HepG2 (cell line): Measurements from ENCODE around the gene FOSB. TPM values are rescaled to one million over a fixed set of nuclear protein-coding genes. Genes with fewer than 3 reads are reported as not detected.

Source experiments
- FLYWCH1 ChIP-seq: sonication (generic); formaldehyde crosslinking; IDR thresholded peaks from 2 replicates; pipeline ENCODE4 v1.8.1; 2023; ENCODE audit warnings: mild to moderate bottlenecking, missing genetic modification reagents
- GABPB1 ChIP-seq: IDR thresholded peaks from 2 replicates; pipeline ENCODE4 v1.6.1; 2016; ENCODE audit warnings: mild to moderate bottlenecking, missing genetic modification reagents, moderate library complexity, missing compliant biosample characterization
- GPN1 ChIP-seq: sonication (generic); formaldehyde crosslinking; IDR thresholded peaks from 2 replicates; pipeline ENCODE4 v1.5.1; 2020; ENCODE audit warnings: missing genetic modification reagents, borderline replicate concordance
- KLF16 ChIP-seq, 2 experiments: sonication (generic) in 1 of 2; formaldehyde crosslinking in 1 of 2; IDR thresholded peaks; 2 replicates each; pipeline versions ENCODE4 v1.6.1 to v1.8.0; 2016 to 2023; ENCODE audit warnings: missing genetic modification reagents in 2 of 2, missing compliant biosample characterization in 1 of 2
- PHF5A ChIP-seq: IDR thresholded peaks from one replicate; pipeline ENCODE4 v1.6.1; 2018; ENCODE audit warnings: low read depth, missing genetic modification reagents; ENCODE audit not compliant: unreplicated experiment
- YEATS2 ChIP-seq: sonication (generic); formaldehyde crosslinking; IDR thresholded peaks from 2 replicates; pipeline ENCODE4 v1.4.0; 2020; ENCODE audit warnings: missing genetic modification reagents, borderline replicate concordance
- ZBTB21 ChIP-seq: sonication (generic); formaldehyde crosslinking; IDR thresholded peaks from 2 replicates; pipeline ENCODE4 v1.4.0; 2020; ENCODE audit warnings: missing genetic modification reagents
- ZNF383 ChIP-seq: sonication (generic); formaldehyde crosslinking; IDR thresholded peaks from 2 replicates; pipeline ENCODE4 v1.4.0; 2020; ENCODE audit warnings: missing genetic modification reagents, mild to moderate bottlenecking, borderline replicate concordance
- ZNF614 ChIP-seq: IDR thresholded peaks from 2 replicates; pipeline ENCODE4 v1.6.1; 2018; ENCODE audit warnings: missing biosample characterization, missing genetic modification reagents, inconsistent platforms, borderline replicate concordance
- ZNF644 ChIP-seq: IDR thresholded peaks from 2 replicates; pipeline ENCODE4 v1.6.1; 2016; ENCODE audit warnings: low read depth
- ZNF850 ChIP-seq: sonication (generic); formaldehyde crosslinking; conservative IDR thresholded peaks from 2 replicates; pipeline ENCODE4 v1.9.0; 2021; ENCODE audit warnings: mild to moderate bottlenecking, missing genetic modification reagents
- ZNF879 ChIP-seq: sonication (generic); formaldehyde crosslinking; IDR thresholded peaks from 2 replicates; pipeline ENCODE4 v1.8.1; 2023; ENCODE audit warnings: missing genetic modification reagents
- polyA plus RNA-seq, 8 experiments: library from polyadenylated mRNA; depleted of rRNA in 3 of 8; stranded (reverse) in 7 of 8; unstranded in 1 of 8; fragments of >200 nt; fragmentation: Illumina TruSeq in 4 of 8; extraction: Trizol in 4 of 8; gene quantifications; 2 replicates each; pipeline versions ENCODE4 v1.2.1 to v1.2.3, GENCODE V29; 2011 to 2016; ENCODE audit warnings: low read depth in 4 of 8, missing spikeins in 1 of 8, mixed read lengths in 1 of 8; ENCODE audit not compliant: insufficient read depth in 1 of 8
- total RNA-seq, 5 experiments: library from RNA; depleted of rRNA; stranded (reverse); fragments of >200 nt; fragmentation: Illumina TruSeq; extraction: Trizol; gene quantifications; 2 replicates each; pipeline ENCODE4 v1.2.3, GENCODE V29; 2016; ENCODE audit warnings: low read depth in 1 of 5
- TF ChIP-seq, protein P1 (sequence below): IDR thresholded peaks from 2 replicates; pipeline ENCODE4 v1.6.1; 2016; ENCODE audit warnings: low read depth, borderline replicate concordance
- TF ChIP-seq, protein P2 (sequence below): sonication (generic); formaldehyde crosslinking; IDR thresholded peaks from 2 replicates; pipeline ENCODE4 v1.8.0; 2022; ENCODE audit warnings: missing genetic modification reagents, mild to moderate bottlenecking, borderline replicate concordance
- TF ChIP-seq, protein P3 (sequence below): sonication (generic); formaldehyde crosslinking; IDR thresholded peaks from 2 replicates; pipeline ENCODE4 v1.4.0; 2020; ENCODE audit warnings: mild to moderate bottlenecking, missing genetic modification reagents
- TF ChIP-seq, protein P4 (sequence below): sonication (generic); formaldehyde crosslinking; IDR thresholded peaks from 2 replicates; pipeline ENCODE4 v1.5.0; 2020; ENCODE audit warnings: missing genetic modification reagents
- TF ChIP-seq, protein P5 (sequence below): sonication (generic); formaldehyde crosslinking; IDR thresholded peaks from 2 replicates; pipeline ENCODE4 v1.4.0; 2020; ENCODE audit warnings: missing genetic modification reagents

Gene FOSB
- total and polyA plus RNA-seq, 2 of the 13 experiments (the other 11 are each of a cell fraction or from before 2014, with no cell fraction given): 2.8 to 6.0 TPM

DNA sequence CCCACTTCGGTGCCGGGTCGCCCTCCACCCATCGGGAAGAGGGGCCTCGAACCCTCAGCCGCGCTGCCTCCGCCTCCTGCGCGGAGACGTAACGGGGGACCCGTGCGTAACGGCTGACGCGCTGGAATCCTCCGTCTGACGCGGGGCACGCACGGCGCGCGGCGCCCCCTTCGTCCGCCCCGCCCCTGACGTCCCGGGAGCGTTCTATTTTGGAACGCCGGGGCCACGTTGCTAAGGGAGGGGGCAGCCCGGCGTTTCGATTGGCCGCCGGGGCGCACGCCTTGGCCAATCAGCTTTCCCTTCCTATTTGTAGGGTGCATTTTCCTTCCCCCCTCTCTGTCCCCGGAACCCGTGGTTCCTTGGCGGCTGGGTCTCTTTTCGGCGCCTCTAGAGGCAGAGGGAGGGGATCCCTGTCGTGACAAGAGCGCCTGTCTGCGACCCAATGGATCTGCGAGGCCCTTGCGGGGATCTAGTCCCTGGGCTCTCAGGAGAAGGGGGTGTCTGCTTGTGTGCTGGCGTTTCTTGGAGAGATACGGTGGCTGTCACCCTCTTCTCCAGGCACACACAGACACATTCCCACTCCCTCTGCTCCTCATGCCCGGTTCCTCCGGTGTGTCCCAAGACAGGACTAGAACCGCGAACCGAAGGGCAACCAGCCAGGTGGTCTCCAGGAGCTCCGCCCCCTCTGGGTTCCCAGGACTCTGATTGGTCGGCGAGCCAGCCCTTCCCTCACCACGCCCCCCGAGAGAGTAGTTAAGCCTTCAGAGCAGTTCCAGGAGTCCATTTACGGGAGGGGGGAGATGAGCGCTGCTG lies 1.5 kb downstream of the FOSB start (continued):
- TF ChIP-seq GABPB1 (CRISPR knock-in tag): peak; percentile 85; the same call in 1 of the 2 replicates
- TF ChIP-seq ZNF644: no peak
- peak in 1 of 2 experiments; percentile 77; a peak in 1 of 4 replicates for TF ChIP-seq KLF16 (CRISPR knock-in tag; IDR thresholded peaks at IDR 0.05)
- no peak for TF ChIP-seq FLYWCH1 (CRISPR knock-in tag)
- TF ChIP-seq, protein P1, sequence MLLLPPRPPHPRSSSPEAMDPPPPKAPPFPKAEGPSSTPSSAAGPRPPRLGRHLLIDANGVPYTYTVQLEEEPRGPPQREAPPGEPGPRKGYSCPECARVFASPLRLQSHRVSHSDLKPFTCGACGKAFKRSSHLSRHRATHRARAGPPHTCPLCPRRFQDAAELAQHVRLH (CRISPR knock-in tag): no peak
- TF ChIP-seq PHF5A (CRISPR knock-in tag): no peak
- no peak for TF ChIP-seq ZNF879 (CRISPR knock-in tag)
- TF ChIP-seq ZNF850 (CRISPR knock-in tag): no peak
- TF ChIP-seq YEATS2 (CRISPR knock-in tag): peak; percentile 91; the same call in 1 of the 2 replicates
- TF ChIP-seq, protein P2, sequence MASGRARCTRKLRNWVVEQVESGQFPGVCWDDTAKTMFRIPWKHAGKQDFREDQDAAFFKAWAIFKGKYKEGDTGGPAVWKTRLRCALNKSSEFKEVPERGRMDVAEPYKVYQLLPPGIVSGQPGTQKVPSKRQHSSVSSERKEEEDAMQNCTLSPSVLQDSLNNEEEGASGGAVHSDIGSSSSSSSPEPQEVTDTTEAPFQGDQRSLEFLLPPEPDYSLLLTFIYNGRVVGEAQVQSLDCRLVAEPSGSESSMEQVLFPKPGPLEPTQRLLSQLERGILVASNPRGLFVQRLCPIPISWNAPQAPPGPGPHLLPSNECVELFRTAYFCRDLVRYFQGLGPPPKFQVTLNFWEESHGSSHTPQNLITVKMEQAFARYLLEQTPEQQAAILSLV: 0 out of 2 replicates have a peak, but pooled peaks have one; percentile 17
- TF ChIP-seq ZNF383 (CRISPR knock-in tag): no peak
- no peak for TF ChIP-seq ZNF614 (CRISPR knock-in tag)
- TF ChIP-seq, protein P3, sequence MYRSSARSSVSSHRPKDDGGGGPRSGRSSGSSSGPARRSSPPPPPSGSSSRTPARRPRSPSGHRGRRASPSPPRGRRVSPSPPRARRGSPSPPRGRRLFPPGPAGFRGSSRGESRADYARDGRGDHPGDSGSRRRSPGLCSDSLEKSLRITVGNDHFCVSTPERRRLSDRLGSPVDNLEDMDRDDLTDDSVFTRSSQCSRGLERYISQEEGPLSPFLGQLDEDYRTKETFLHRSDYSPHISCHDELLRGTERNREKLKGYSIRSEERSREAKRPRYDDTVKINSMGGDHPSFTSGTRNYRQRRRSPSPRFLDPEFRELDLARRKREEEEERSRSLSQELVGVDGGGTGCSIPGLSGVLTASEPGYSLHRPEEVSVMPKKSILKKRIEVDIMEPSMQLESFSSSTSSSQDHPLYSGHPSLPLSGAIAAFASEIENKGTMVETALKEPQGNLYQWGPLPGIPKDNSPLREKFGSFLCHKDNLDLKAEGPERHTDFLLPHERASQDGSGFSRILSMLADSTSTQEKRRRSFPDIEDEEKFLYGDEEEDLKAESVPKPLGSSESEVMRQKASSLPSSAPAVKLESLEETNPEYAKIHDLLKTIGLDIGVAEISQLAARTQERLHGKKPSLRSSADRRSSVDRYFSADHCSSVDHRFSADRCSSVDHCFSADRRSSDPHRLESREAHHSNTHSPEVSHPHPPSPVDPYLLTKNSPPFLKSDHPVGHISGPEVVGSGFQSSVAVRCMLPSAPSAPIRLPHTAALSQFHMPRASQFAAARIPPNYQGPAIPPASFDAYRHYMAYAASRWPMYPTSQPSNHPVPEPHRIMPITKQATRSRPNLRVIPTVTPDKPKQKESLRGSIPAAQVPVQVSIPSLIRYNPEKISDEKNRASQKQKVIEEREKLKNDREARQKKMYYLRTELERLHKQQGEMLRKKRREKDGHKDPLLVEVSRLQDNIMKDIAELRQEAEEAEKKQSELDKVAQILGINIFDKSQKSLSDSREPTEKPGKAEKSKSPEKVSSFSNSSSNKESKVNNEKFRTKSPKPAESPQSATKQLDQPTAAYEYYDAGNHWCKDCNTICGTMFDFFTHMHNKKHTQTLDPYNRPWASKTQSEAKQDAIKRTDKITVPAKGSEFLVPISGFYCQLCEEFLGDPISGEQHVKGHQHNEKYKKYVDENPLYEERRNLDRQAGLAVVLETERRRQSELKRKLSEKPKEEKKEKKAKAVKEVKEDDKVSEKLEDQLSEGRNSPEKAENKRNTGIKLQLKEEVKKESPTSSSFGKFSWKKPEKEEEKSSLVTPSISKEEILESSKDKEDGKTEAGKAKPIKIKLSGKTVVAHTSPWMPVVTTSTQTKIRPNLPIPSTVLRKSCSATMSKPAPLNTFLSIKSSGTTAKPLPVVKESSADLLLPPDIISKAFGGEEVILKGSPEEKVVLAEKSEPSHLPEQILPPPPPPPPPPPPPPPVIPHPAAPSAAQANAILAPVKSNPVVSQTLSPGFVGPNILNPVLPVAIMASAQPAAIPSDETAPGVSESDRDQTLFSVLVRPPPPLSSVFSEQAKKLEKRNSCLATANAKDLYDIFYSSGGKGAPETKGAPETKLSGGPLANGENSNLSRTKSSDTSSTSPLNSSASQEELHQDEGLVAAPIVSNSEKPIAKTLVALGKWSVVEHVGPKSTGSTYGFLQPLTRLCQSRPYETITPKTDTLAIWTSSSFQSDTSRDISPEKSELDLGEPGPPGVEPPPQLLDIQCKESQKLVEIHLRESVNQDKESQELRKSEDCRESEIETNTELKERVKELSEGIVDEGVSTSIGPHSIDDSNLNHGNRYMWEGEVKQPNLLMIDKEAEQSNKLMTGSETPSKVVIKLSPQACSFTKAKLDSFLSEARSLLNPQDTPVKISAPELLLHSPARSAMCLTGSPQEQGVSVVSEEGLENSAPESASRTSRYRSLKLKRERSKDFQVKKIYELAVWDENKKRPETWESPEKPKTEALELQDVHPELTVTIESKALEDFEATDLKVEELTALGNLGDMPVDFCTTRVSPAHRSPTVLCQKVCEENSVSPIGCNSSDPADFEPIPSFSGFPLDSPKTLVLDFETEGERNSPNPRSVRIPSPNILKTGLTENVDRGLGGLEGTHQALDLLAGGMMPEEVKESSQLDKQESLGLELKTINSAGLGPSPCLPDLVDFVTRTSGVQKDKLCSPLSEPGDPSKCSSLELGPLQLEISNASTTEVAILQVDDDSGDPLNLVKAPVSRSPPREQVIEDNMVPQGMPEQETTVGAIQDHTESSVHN (CRISPR knock-in tag): no peak
- TF ChIP-seq, protein P4, sequence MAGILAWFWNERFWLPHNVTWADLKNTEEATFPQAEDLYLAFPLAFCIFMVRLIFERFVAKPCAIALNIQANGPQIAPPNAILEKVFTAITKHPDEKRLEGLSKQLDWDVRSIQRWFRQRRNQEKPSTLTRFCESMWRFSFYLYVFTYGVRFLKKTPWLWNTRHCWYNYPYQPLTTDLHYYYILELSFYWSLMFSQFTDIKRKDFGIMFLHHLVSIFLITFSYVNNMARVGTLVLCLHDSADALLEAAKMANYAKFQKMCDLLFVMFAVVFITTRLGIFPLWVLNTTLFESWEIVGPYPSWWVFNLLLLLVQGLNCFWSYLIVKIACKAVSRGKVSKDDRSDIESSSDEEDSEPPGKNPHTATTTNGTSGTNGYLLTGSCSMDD (CRISPR knock-in tag): no peak
- TF ChIP-seq, protein P5, sequence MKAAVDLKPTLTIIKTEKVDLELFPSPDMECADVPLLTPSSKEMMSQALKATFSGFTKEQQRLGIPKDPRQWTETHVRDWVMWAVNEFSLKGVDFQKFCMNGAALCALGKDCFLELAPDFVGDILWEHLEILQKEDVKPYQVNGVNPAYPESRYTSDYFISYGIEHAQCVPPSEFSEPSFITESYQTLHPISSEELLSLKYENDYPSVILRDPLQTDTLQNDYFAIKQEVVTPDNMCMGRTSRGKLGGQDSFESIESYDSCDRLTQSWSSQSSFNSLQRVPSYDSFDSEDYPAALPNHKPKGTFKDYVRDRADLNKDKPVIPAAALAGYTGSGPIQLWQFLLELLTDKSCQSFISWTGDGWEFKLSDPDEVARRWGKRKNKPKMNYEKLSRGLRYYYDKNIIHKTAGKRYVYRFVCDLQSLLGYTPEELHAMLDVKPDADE (CRISPR knock-in tag): no peak
- peak; percentile 86 for TF ChIP-seq ZBTB21 (CRISPR knock-in tag)
- no peak for TF ChIP-seq GPN1 (CRISPR knock-in tag)
